Smooth muscle cell (in vitro differentiated cells): ENCODE data around the gene NOL4L. TPM values are rescaled to one million over a fixed set of nuclear protein-coding genes. Genes with fewer than 3 reads are reported as not detected.

Experiments used
- DNase-seq: peaks from one replicate; lab custom pipeline; 2025; ENCODE audit not compliant: unreplicated experiment; lab: John Stamatoyannopoulos, UW
- H2AFZ ChIP-seq: fragments of 200-600 bp; sonication (generic); 2 replicates; pipeline ENCODE4 v1.6.0; 2016; ENCODE audit warnings: antibody characterized with exemption, low read depth, mild to moderate bottlenecking
- H3F3A ChIP-seq: fragments of 200-600 bp; sonication (generic); 2 replicates; pipeline ENCODE4 v1.6.0; 2017; ENCODE audit warnings: antibody characterized with exemption, low read depth
- H3K27ac ChIP-seq: fragments of 200-600 bp; sonication (generic); 2 replicates; pipeline ENCODE4 v1.5.1; 2016; ENCODE audit warnings: low read depth, mild to moderate bottlenecking
- H3K27me3 ChIP-seq: fragments of 200-600 bp; sonication (generic); 2 replicates; pipeline ENCODE4 v1.6.1; 2016; ENCODE audit warnings: low read depth, mild to moderate bottlenecking
- H3K36me3 ChIP-seq: fragments of 200-600 bp; sonication (generic); 2 replicates; pipeline ENCODE4 v1.5.1; 2016; ENCODE audit warnings: low read depth
- H3K4me1 ChIP-seq: fragments of 200-600 bp; sonication (generic); 2 replicates; pipeline ENCODE4 v1.5.1; 2016; ENCODE audit warnings: low read depth
- H3K4me2 ChIP-seq: fragments of 200-600 bp; sonication (generic); 2 replicates; pipeline ENCODE4 v1.6.0; 2016; ENCODE audit warnings: mild to moderate bottlenecking
- H3K4me3 ChIP-seq: fragments of 200-600 bp; sonication (generic); 2 replicates; pipeline ENCODE4 v1.5.1; 2016; ENCODE audit warnings: mild to moderate bottlenecking
- H3K79me2 ChIP-seq: fragments of 200-600 bp; sonication (generic); 2 replicates; pipeline ENCODE4 v1.6.0; 2016; ENCODE audit warnings: low read depth, mild to moderate bottlenecking
- H3K9ac ChIP-seq: fragments of 200-600 bp; sonication (generic); 2 replicates; pipeline ENCODE4 v1.6.0; 2016; ENCODE audit warnings: low read depth
- H3K9me3 ChIP-seq: fragments of 200-600 bp; sonication (generic); replicated peaks from 2 replicates; pipeline ENCODE4 v1.5.1; 2016; ENCODE audit warnings: low read depth
- H4K20me1 ChIP-seq: fragments of 200-600 bp; sonication (generic); 2 replicates; pipeline ENCODE4 v1.6.0; 2016; ENCODE audit warnings: low read depth
- CTCF ChIP-seq: fragments of 200-600 bp; sonication (generic); IDR thresholded peaks from 2 replicates; pipeline ENCODE4 v1.5.1; 2017; ENCODE audit warnings: borderline replicate concordance, mild to moderate bottlenecking, antibody characterized with exemption; ENCODE audit not compliant: insufficient read depth, poor library complexity, severe bottlenecking
- WGBS: methylation state at CpG from one replicate; pipeline ENCODE4 v1.1.7; 2016; ENCODE audit warnings: low lambda C conversion rate; 5-methylcytosine and 5-hydroxymethylcytosine counted together
- polyA plus RNA-seq: library from polyadenylated mRNA; unstranded; fragments of >200 nt; fragmentation: Nextera tagmentation; extraction: Ambion mirVana; gene quantifications from 2 replicates; pipeline ENCODE4 v1.2.1, GENCODE V29; 2016
- total RNA-seq: library from RNA; depleted of rRNA; stranded (reverse); fragments of >200 nt; gene quantifications from 2 replicates; pipeline ENCODE4 v1.2.3, GENCODE V29; 2014

NOL4L gene
- total and polyA plus RNA-seq, 2 experiments from 2014 or later, result 26.0 to 26.2 TPM

DNA sequence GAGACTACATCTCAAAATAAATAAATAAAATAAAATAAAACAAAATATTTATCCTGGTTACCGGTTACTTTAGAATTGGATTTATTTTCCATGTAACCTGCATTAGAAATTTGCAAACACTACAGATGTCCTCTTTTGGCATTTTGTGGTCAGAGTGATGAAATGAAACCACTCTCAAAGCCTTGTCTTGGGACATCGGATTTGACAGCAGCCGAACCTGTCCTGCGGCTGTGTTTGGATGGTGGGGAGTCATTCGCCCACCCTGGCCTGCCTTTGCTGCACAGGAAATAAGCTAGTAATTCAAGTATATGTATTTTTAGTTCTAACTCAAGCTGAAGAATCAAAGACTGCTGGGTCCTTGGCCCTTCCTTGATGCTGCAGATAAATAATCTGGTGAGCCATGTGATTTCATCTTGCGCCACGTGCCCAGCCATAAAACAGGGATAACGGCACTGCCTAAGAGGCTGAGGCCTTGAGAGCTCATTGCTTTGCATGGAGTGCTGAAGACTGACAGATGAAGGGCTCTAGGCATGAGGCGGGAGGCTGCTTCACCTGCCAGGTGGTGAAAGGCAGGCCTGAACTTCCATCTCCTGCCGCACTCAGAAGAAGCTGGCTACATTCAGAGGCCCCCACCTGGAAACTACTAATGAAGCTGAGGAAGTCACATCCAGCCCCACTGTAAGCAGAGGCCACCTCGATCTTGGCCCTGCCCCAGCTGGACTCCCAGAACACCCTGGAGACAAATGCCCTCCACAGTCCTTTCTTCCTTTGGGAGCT is 76.9 kb downstream of the NOL4L start:
- DNase-seq, result no peak
- Histone ChIP-seq H3K4me2 (no peak overlapping the region), H3K36me3 (no peaks in the 10 kb centered on the region), H3K79me2 (no peaks in the 10 kb centered on the region), H3K4me1 (peaks cover 13% of the 10 kb centered on the region), H3K27me3 (no peaks in the 10 kb centered on the region), H3K4me3 (no peak overlapping the region), H3K9me3 (no peaks in the 10 kb centered on the region), H3K27ac (no peak overlapping the region), H2AFZ (no peak overlapping the region), H3K9ac (no peak overlapping the region), H4K20me1 (no peaks in the 10 kb centered on the region), H3F3A (no peaks in the 10 kb centered on the region)
- WGBS, result 89% methylated on average over 11 of the region's 11 CpGs
- no peak for TF ChIP-seq CTCF

DNA sequence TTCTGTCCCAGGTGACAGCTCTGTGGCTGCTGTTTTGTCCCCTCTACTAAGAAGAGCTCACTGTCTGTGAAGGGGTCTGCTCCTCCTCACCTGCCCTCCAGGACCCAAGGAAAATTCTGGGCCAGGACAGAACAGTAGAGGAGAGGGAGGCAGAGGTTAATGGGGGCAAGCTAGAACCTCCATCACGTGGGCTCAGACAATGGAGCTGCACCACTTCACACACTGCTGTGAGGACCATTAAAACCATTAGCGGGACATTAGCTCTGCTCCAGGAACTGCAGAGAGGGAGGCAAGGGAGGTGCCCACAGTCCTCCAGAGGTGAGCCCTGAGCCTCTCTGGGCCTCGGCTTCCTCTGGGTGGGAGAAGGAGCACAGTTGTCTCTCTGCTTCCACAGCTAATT is 78.4 kb downstream of the NOL4L start:
- Histone ChIP-seq H3K36me3 (no peaks in the 10 kb centered on the region), H3K9ac (no peak overlapping the region), H3K79me2 (no peaks in the 10 kb centered on the region), H4K20me1 (no peaks in the 10 kb centered on the region), H3F3A (no peaks in the 10 kb centered on the region), H3K4me1 (peaks cover 13% of the 10 kb centered on the region), H3K9me3 (no peaks in the 10 kb centered on the region), H3K27me3 (no peaks in the 10 kb centered on the region), H3K27ac (no peak overlapping the region), H2AFZ (no peak overlapping the region), H3K4me3 (no peak overlapping the region), H3K4me2 (no peak overlapping the region)
- TF ChIP-seq CTCF, result no peak
- DNase-seq, result no peak
- 27% methylated on average over 3 of the region's 3 CpGs for WGBS

DNA sequence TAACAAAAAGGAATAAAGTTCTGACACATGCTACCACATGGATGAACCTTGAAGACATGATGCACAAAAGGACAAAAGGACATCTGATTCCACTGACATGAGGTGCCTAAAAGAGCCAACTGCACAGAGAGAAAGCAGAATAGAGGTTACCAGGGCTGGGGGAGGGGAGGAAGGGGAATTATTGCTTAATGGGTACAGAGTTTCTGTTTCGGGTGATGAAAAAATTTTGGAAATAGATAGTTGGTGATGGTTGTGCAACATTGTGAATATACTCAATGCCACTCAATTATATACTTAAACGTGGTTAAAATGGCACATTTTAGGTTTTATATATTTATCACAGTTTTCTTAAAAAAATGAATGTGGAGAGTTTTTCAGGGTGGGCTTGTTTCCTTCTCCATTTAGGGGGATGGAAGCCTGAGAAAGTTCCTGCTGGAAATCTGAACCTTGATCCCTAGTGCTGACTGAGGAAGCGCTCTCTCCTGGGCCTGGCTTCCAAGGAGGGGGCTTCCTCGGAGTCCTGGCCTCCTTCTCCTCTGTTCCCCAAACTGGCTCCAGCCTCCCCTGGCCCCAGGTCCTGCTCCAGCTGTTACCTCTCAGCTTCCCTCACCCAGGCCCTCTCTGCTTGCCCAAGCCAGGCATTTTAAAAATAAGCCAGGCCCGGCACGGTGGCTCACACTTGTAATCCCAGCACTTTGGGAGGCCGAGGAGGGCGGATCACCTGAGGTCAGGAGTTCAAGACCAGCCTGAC is 79.2 kb downstream of the NOL4L start:
- Histone ChIP-seq H3K4me2 (no peak overlapping the region), H3K27me3 (no peaks in the 10 kb centered on the region), H3K4me3 (no peak overlapping the region), H3K79me2 (no peaks in the 10 kb centered on the region), H4K20me1 (no peaks in the 10 kb centered on the region), H3K36me3 (no peaks in the 10 kb centered on the region), H3K27ac (no peak overlapping the region), H3K9ac (no peak overlapping the region), H3K9me3 (no peaks in the 10 kb centered on the region), H2AFZ (no peak overlapping the region), H3F3A (no peaks in the 10 kb centered on the region), H3K4me1 (peaks cover 6% of the 10 kb centered on the region)
- DNase-seq, result no peak
- TF ChIP-seq CTCF, result no peak
- 91% methylated on average over 8 of the region's 8 CpGs for WGBS
